MM.1S (cell line): Measurements from ENCODE around the gene SCFD2.

Experiments
- DNase-seq: peaks from one replicate; pipeline ENCODE4 v3.0.0-alpha.2; 2015
- H2AFZ ChIP-seq: fragments of 300-600 bp; sonication (generic); 2 replicates; pipeline ENCODE4 v1.6.0; 2016; ENCODE audit warnings: antibody characterized with exemption, low read length
- H3F3A ChIP-seq: fragments of 300-600 bp; sonication (generic); 2 replicates; pipeline ENCODE4 v1.6.1; 2016; ENCODE audit warnings: mild to moderate bottlenecking, antibody characterized with exemption, low read length, moderate library complexity, mixed read lengths; ENCODE audit not compliant: insufficient read depth
- H3K27ac ChIP-seq: fragments of 300-600 bp; sonication (generic); 2 replicates; pipeline ENCODE4 v1.5.1; 2016; ENCODE audit warnings: mild to moderate bottlenecking, low read length
- H3K27me3 ChIP-seq: fragments of 300-600 bp; sonication (generic); replicated peaks from 2 replicates; pipeline ENCODE4 v1.6.0; 2016; ENCODE audit warnings: low read length; ENCODE audit not compliant: insufficient read depth
- H3K36me3 ChIP-seq: fragments of 300-600 bp; sonication (generic); replicated peaks from 2 replicates; pipeline ENCODE4 v1.6.1; 2016; ENCODE audit warnings: mild to moderate bottlenecking, low read length, mixed read lengths; ENCODE audit not compliant: insufficient read depth
- H3K4me1 ChIP-seq: fragments of 300-600 bp; sonication (generic); 2 replicates; pipeline ENCODE4 v1.6.1; 2016; ENCODE audit warnings: low read length, mixed read lengths
- H3K4me2 ChIP-seq: fragments of 300-600 bp; sonication (generic); 2 replicates; pipeline ENCODE4 v1.6.0; 2016; ENCODE audit warnings: low read depth, low read length
- H3K4me3 ChIP-seq: fragments of 300-600 bp; sonication (generic); 2 replicates; pipeline ENCODE4 v1.5.1; 2016; ENCODE audit warnings: low read length, mixed read lengths
- H3K79me2 ChIP-seq: fragments of 300-600 bp; sonication (generic); 2 replicates; pipeline ENCODE4 v1.6.1; 2016; ENCODE audit warnings: mixed run types, low read length, mixed read lengths
- H3K9ac ChIP-seq: fragments of 300-600 bp; sonication (generic); 2 replicates; pipeline ENCODE4 v1.6.1; 2016; ENCODE audit warnings: low read length, mixed read lengths
- H3K9me2 ChIP-seq: fragments of 300-600 bp; sonication (generic); replicated peaks from 2 replicates; pipeline ENCODE4 v1.6.1; 2016; ENCODE audit warnings: mild to moderate bottlenecking, low read length, mixed read lengths; ENCODE audit not compliant: insufficient read depth
- H3K9me3 ChIP-seq: fragments of 300-600 bp; sonication (generic); replicated peaks from 2 replicates; pipeline ENCODE4 v1.6.1; 2016; ENCODE audit warnings: mild to moderate bottlenecking, low read length, mixed read lengths; ENCODE audit not compliant: insufficient read depth
- H4K20me1 ChIP-seq: fragments of 300-600 bp; sonication (generic); 2 replicates; pipeline ENCODE4 v1.6.1; 2016; ENCODE audit warnings: mild to moderate bottlenecking, low read length, moderate library complexity, mixed read lengths; ENCODE audit not compliant: insufficient read depth
- EZH2 ChIP-seq: fragments of 300-600 bp; sonication (generic); optimal IDR thresholded peaks from 2 replicates; pipeline ENCODE3; 2017; ENCODE audit warnings: low read depth, mild to moderate bottlenecking, antibody characterized with exemption, low read length, mixed read lengths
- EZH2phosphoT487 ChIP-seq: fragments of 300-600 bp; sonication (generic); IDR thresholded peaks from 2 replicates; pipeline ENCODE4 v1.6.1; 2018; ENCODE audit warnings: antibody characterized with exemption, low read length
- TF ChIP-seq, protein P1 (sequence below): fragments of 300-600 bp; sonication (generic); IDR thresholded peaks from 2 replicates; pipeline ENCODE4 v1.5.1; 2016; ENCODE audit warnings: antibody characterized with exemption, low read length, mixed read lengths

SCFD2 gene

DNA sequence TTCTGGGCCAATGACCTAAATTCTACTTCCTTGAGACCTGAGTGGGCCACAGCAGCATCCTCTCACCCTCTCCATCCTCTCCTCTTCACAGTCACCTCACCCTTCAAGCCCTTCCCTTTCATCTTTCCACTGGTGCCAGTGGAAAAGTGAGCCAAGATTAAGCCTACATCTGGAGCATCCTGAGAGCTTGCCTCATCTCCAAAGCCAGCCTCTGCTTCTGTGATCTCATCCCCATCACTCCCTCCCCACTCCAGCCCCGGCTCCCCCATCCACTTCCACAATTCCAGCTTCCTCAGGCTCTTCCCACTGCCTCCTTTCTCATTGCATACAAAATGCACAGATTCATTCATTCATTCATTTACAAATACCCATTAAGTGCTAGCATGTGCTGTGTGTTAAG, 513.8 kb downstream of the SCFD2 start:
- TF ChIP-seq EZH2phosphoT487 (no peak), EZH2 (no peak)
- TF ChIP-seq, protein P1, sequence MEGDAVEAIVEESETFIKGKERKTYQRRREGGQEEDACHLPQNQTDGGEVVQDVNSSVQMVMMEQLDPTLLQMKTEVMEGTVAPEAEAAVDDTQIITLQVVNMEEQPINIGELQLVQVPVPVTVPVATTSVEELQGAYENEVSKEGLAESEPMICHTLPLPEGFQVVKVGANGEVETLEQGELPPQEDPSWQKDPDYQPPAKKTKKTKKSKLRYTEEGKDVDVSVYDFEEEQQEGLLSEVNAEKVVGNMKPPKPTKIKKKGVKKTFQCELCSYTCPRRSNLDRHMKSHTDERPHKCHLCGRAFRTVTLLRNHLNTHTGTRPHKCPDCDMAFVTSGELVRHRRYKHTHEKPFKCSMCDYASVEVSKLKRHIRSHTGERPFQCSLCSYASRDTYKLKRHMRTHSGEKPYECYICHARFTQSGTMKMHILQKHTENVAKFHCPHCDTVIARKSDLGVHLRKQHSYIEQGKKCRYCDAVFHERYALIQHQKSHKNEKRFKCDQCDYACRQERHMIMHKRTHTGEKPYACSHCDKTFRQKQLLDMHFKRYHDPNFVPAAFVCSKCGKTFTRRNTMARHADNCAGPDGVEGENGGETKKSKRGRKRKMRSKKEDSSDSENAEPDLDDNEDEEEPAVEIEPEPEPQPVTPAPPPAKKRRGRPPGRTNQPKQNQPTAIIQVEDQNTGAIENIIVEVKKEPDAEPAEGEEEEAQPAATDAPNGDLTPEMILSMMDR: no peak
- Histone ChIP-seq H3K27me3 (no peaks in the 10 kb centered on the region), H3K4me1 (no peaks in the 10 kb centered on the region), H3K79me2 (no peaks in the 10 kb centered on the region), H3K9ac (no peak overlapping the region), H2AFZ (no peak overlapping the region), H4K20me1 (no peaks in the 10 kb centered on the region), H3F3A (no peaks in the 10 kb centered on the region), H3K36me3 (no peaks in the 10 kb centered on the region), H3K27ac (no peak overlapping the region), H3K4me3 (no peak overlapping the region), H3K9me2 (no peaks in the 10 kb centered on the region), H3K9me3 (no peaks in the 10 kb centered on the region), H3K4me2 (no peak overlapping the region)
- no peak for DNase-seq

DNA sequence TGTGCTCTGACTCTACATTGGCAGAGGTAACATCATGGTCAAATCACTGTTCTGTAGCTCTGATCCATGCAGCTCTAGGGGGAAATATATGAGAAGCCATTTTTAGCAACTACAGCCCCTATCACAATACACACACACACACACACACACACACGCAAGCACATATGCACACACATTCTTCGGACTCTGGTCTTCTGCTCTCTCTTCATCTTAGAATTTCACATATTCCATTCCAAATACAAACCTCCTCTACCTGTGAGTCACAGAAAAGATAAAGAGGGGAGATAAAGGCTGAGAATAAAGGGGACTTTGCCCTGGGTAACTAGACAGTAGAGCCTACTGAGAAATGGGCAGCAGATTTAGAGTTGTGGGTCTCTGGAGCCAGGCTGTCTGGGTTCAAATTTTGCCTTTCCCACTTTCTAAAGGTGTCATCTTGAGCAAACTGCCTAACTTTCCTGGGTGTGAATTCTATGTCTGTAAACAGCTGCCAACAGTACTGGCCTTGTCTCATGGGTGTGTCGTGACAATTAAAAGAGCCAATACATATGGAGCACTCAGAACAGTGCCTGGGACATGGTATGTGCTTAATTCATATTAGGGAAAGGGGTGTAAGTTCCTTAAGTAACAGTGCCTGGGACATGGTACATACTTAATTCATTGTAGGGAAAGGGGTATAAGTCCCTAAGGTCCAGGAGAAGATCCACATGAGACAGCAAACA, 515.3 kb downstream of the SCFD2 start:
- no peaks in the 10 kb centered on the region for H3K36me3 ChIP-seq
- H3K9me3 ChIP-seq: no peaks in the 10 kb centered on the region
- no peak overlapping the region for H3K4me2 ChIP-seq
- H4K20me1 ChIP-seq: no peaks in the 10 kb centered on the region
- no peak overlapping the region for H3K27ac ChIP-seq
- no peak overlapping the region for H3K4me3 ChIP-seq
- H2AFZ ChIP-seq: no peak overlapping the region
- H3K27me3 ChIP-seq: no peaks in the 10 kb centered on the region
- H3K9ac ChIP-seq: no peak overlapping the region
- no peak for DNase-seq
- TF ChIP-seq EZH2phosphoT487 (no peak), EZH2 (no peak)
- TF ChIP-seq, protein P1: no peak
- no peaks in the 10 kb centered on the region for H3K9me2 ChIP-seq
- H3K4me1 ChIP-seq: no peaks in the 10 kb centered on the region
- H3K79me2 ChIP-seq: no peaks in the 10 kb centered on the region
- H3F3A ChIP-seq: no peaks in the 10 kb centered on the region

DNA sequence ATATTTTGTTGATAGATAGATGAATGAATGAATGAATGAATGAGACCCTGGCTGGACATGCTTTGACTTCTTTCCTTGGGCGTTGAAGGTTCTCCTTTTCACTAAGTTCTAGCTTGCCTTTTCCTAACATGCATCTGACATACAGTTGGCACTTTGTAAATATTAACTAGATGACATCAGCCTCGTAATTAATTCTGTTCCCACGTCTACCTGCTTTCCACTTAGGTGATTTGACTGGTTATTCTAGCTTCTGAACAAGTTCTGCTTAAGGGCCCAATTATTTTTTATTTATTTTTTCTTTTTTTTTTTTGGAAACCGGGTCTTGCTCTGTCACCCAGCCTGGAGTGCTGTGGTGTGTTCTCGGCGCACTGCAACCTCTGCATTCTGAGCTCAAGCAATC, 517.6 kb downstream of the SCFD2 start:
- Histone ChIP-seq H3K9ac (no peak overlapping the region), H3K27ac (no peak overlapping the region), H3K36me3 (no peaks in the 10 kb centered on the region), H3K4me3 (no peak overlapping the region), H3K4me1 (no peaks in the 10 kb centered on the region), H3K9me2 (no peaks in the 10 kb centered on the region), H2AFZ (no peak overlapping the region), H3K9me3 (no peaks in the 10 kb centered on the region), H3F3A (no peaks in the 10 kb centered on the region), H3K4me2 (no peak overlapping the region), H4K20me1 (no peaks in the 10 kb centered on the region), H3K27me3 (no peaks in the 10 kb centered on the region), H3K79me2 (no peaks in the 10 kb centered on the region)
- no peak for DNase-seq
- TF ChIP-seq EZH2 (no peak), EZH2phosphoT487 (no peak)
- TF ChIP-seq, protein P1: no peak
